AG10803 (cell line): ENCODE measurements around the gene PCBP3.
A peak's percentile ranks its signal among the peaks of the same experiment; 100 is the strongest.

Experiments used
- DNase-seq: peaks from one replicate; pipeline ENCODE4 v3.0.0; 2010; ENCODE audit warnings: low read depth
- H3K4me3 ChIP-seq: 2 replicates; pipeline ENCODE4 v1.5.1; 2011; ENCODE audit warnings: mild to moderate bottlenecking, low read length, control low read depth
- CTCF ChIP-seq: conservative IDR thresholded peaks from 2 replicates; pipeline ENCODE4 v1.5.1; 2011; ENCODE audit warnings: mild to moderate bottlenecking, low read length, control low read depth, inconsistent platforms

Gene PCBP3

GRCh38 chr21:45934085-45934484 lies 290.6 kb downstream of the PCBP3 start:
- no peak for DNase-seq
- H3K4me3 ChIP-seq = no peak overlapping the region
- no peak for TF ChIP-seq CTCF

- no peak for TF ChIP-seq CTCF
- no peak for DNase-seq
- H3K4me3 ChIP-seq = no peak overlapping the region
These were observed 291.0 kb downstream of the PCBP3 start for GRCh38 chr21:45934554-45934953.

- no peak for TF ChIP-seq CTCF
- peak; percentile 46 for DNase-seq
- no peak overlapping the region for H3K4me3 ChIP-seq
These were observed 292.1 kb downstream of the PCBP3 start for GRCh38 chr21:45935628-45936027.

GRCh38 chr21:45937721-45938452 lies 294.4 kb downstream of the PCBP3 start:
- DNase-seq = peak; percentile 29
- TF ChIP-seq CTCF = no peak
- H3K4me3 ChIP-seq = no peak overlapping the region

- TF ChIP-seq CTCF = no peak
- no peak overlapping the region for H3K4me3 ChIP-seq
- DNase-seq = no peak
These were observed 294.9 kb downstream of the PCBP3 start for GRCh38 chr21:45938453-45938755.

- DNase-seq = no peak
- no peak overlapping the region for H3K4me3 ChIP-seq
- TF ChIP-seq CTCF = no peak
These were observed 295.4 kb downstream of the PCBP3 start for GRCh38 chr21:45938811-45939520.

- no peak for TF ChIP-seq CTCF
- no peak for DNase-seq
- no peak overlapping the region for H3K4me3 ChIP-seq
These were observed 296.1 kb downstream of the PCBP3 start for GRCh38 chr21:45939521-45940045.
